Naive thymus-derived CD4-positive, alpha-beta T cell (primary cell): ENCODE data around the gene PADI3. TPM values are rescaled to one million over a fixed set of nuclear protein-coding genes. Genes with fewer than 3 reads are reported as not detected.

ENCODE experiments used
- ATAC-seq: fragments of 150-1000 bp; cut with Tn5 transposase; 2 replicates; pipeline ENCODE4 v1.10.0; 2021; ENCODE audit warnings: mild to moderate bottlenecking, moderate library complexity
- CTCF ChIA-PET: fragments of 350-600 bp; sonication (Branson Sonifier 250); formaldehyde crosslinking; loops from one replicate; lab custom pipeline; 2021; ENCODE audit warnings: antibody characterized with exemption; lab: Charles Lee
- POLR2A ChIA-PET: fragments of 350-600 bp; sonication (Branson Sonifier 250); formaldehyde crosslinking; loops from one replicate; lab custom pipeline; 2021; ENCODE audit warnings: antibody characterized with exemption, inconsistent platforms; lab: Charles Lee
- DNase-seq, 9 donors: peaks; one replicate each; pipeline versions ENCODE4 v3.0.0 to v3.0.0-alpha.2; 2020 to 2022; ENCODE audit warnings: mixed read lengths in 1 of 9
- H3K27ac ChIP-seq: one replicate; pipeline ENCODE4 v1.7.0; 2013; ENCODE audit warnings: mild to moderate bottlenecking, low read depth, low read length, moderate library complexity
- H3K27me3 ChIP-seq, 2 donors: one replicate each; pipeline ENCODE4 v1.7.0; 2013; ENCODE audit warnings: low read length in 2 of 2, mild to moderate bottlenecking in 2 of 2, moderate library complexity in 2 of 2; ENCODE audit not compliant: control insufficient read depth in 2 of 2, insufficient read depth in 2 of 2
- H3K36me3 ChIP-seq, 3 experiments: 1 replicate in 2 of 3; 2 replicates in 1 of 3; pipeline ENCODE4 v1.7.0; 2013; ENCODE audit warnings: low read length in 3 of 3, mild to moderate bottlenecking in 3 of 3, moderate library complexity in 1 of 3; ENCODE audit not compliant: insufficient read depth in 3 of 3, control insufficient read depth in 2 of 3
- H3K4me1 ChIP-seq, 2 donors: one replicate each; pipeline ENCODE4 v1.7.0; 2013; ENCODE audit warnings: low read length in 2 of 2, mild to moderate bottlenecking in 2 of 2, moderate library complexity in 1 of 2; ENCODE audit not compliant: control insufficient read depth in 2 of 2, insufficient read depth in 2 of 2
- H3K4me3 ChIP-seq: 2 replicates; pipeline ENCODE4 v1.7.0; 2013; ENCODE audit warnings: mild to moderate bottlenecking, low read length
- H3K9me3 ChIP-seq, 3 experiments: 1 replicate in 2 of 3; 2 replicates in 1 of 3; pipeline ENCODE4 v1.7.0; 2013; ENCODE audit warnings: low read length in 3 of 3; ENCODE audit not compliant: control insufficient read depth in 2 of 3
- H3K27ac Mint-ChIP-seq, 9 donors: one replicate each; pipeline ENCODE4 v1.8.0; 2020 to 2022; ENCODE audit warnings: mixed read lengths in 9 of 9, mild to moderate bottlenecking in 8 of 9, moderate library complexity in 5 of 9, inconsistent platforms in 2 of 9
- H3K27me3 Mint-ChIP-seq, 5 donors: one replicate each; pipeline ENCODE4 v1.8.0; 2021 to 2022; ENCODE audit warnings: mixed read lengths in 5 of 5, mild to moderate bottlenecking in 1 of 5
- H3K36me3 Mint-ChIP-seq, 5 donors: one replicate each; pipeline ENCODE4 v1.8.0; 2020 to 2022; ENCODE audit warnings: mixed read lengths in 5 of 5, mild to moderate bottlenecking in 3 of 5, inconsistent platforms in 1 of 5
- H3K4me1 Mint-ChIP-seq, 7 donors: one replicate each; pipeline ENCODE4 v1.8.0; 2020 to 2022; ENCODE audit warnings: mixed read lengths in 7 of 7, mild to moderate bottlenecking in 3 of 7, inconsistent platforms in 1 of 7
- H3K4me3 Mint-ChIP-seq, 10 donors: one replicate each; pipeline ENCODE4 v1.8.0; 2020 to 2022; ENCODE audit warnings: mild to moderate bottlenecking in 10 of 10, mixed read lengths in 10 of 10, moderate library complexity in 6 of 10, inconsistent platforms in 2 of 10
- H3K9me3 Mint-ChIP-seq, 11 donors: one replicate each; pipeline ENCODE4 v1.8.0; 2020 to 2022; ENCODE audit warnings: mixed read lengths in 11 of 11, mild to moderate bottlenecking in 4 of 11, inconsistent platforms in 1 of 11, moderate library complexity in 1 of 11
- intact Hi-C, 2 donors: fragments of 100-400 bp; cut with micrococcal nuclease; formaldehyde crosslinking; loops; one replicate each; pipeline ENCODE4 v1.15.1; 2023
- polyA plus RNA-seq, 2 donors: library from polyadenylated mRNA; unstranded; fragments of 300-500 nt; fragmentation: Illumina TruSeq; gene quantifications; one replicate each; pipeline ENCODE4 v1.2.3, GENCODE V29; 2021
- total RNA-seq, 6 experiments: library from RNA in 5 of 6; stranded (reverse) in 5 of 6; gene quantifications; 1 replicate in 5 of 6; 2 replicates in 1 of 6; pipeline ENCODE4 v1.2.3 and lab custom pipeline; 2021 to 2026

The PADI3 gene
- total and polyA plus RNA-seq, 7 experiments from 2014 or later, result not detected

GRCh38 chr1:17243274-17243673 is 5.6 kb upstream of the PADI3 start:
- intact Hi-C loops, result no loop called here
- no peak overlapping the region for H3K27ac Mint-ChIP-seq
- Histone ChIP-seq H3K4me1 (no peaks in the 10 kb centered on the region), H3K27ac (no peak overlapping the region), H3K36me3 (no peaks in the 10 kb centered on the region), H3K9me3 (no peaks in the 10 kb centered on the region), H3K27me3 (no peaks in the 10 kb centered on the region), H3K4me3 (no peak overlapping the region)
- no peak for DNase-seq
- H3K27me3 Mint-ChIP-seq, result peaks cover 0 to 3% (median 0%) of the 10 kb centered on the region in 5 donors
- no peaks in the 10 kb centered on the region for H3K9me3 Mint-ChIP-seq
- peaks cover 0 to 1% (median 0%) of the 10 kb centered on the region in 7 donors for H3K4me1 Mint-ChIP-seq
- no peaks in the 10 kb centered on the region for H3K36me3 Mint-ChIP-seq
- no peak overlapping the region for H3K4me3 Mint-ChIP-seq
- ChIA-PET CTCF (no interaction called here), POLR2A (no interaction called here)
- ATAC-seq, result no peak

- CTCF ChIA-PET, result interaction anchor here (1.0 to 1.1 kb wide), 2 partner anchors 8 to 9 kb away, joined by 3 to 4 read pairs; no protein-coding TSS in a partner anchor
- H3K27me3 Mint-ChIP-seq, result peaks cover 0 to 3% (median 0%) of the 10 kb centered on the region in 5 donors
Observed at GRCh38 chr1:17244821-17245740, 3.8 kb upstream of the PADI3 start.

GRCh38 chr1:17245816-17246325 is 3.0 kb upstream of the PADI3 start:
- DNase-seq, result no peak
- Histone ChIP-seq H3K36me3 (no peaks in the 10 kb centered on the region), H3K27me3 (peaks cover 0 to 3% of the 10 kb centered on the region in 2 donors), H3K27ac (no peak overlapping the region), H3K9me3 (no peaks in the 10 kb centered on the region), H3K4me1 (no peaks in the 10 kb centered on the region), H3K4me3 (no peak overlapping the region)
- ATAC-seq, result no peak
- intact Hi-C loops, result no loop called here
- H3K27me3 Mint-ChIP-seq, result peaks cover 0 to 9% (median 2%) of the 10 kb centered on the region in 5 donors
- ChIA-PET CTCF (no interaction called here), POLR2A (no interaction called here)
- H3K27ac Mint-ChIP-seq, result no peak overlapping the region
- H3K4me3 Mint-ChIP-seq, result no peak overlapping the region
- H3K36me3 Mint-ChIP-seq, result no peaks in the 10 kb centered on the region
- H3K9me3 Mint-ChIP-seq, result no peaks in the 10 kb centered on the region
- H3K4me1 Mint-ChIP-seq, result peaks cover 0 to 4% (median 0%) of the 10 kb centered on the region in 7 donors

More at GRCh38 chr1:17244821-17245740, 3.8 kb upstream of the PADI3 start:
- Histone ChIP-seq H3K4me3 (no peak overlapping the region), H3K9me3 (no peaks in the 10 kb centered on the region), H3K36me3 (no peaks in the 10 kb centered on the region), H3K27me3 (peaks cover 0 to 3% of the 10 kb centered on the region in 2 donors), H3K4me1 (no peaks in the 10 kb centered on the region), H3K27ac (no peak overlapping the region)
- ATAC-seq (no peak), DNase-seq (no peak)
- H3K4me1 Mint-ChIP-seq, result no peaks in the 10 kb centered on the region
- intact Hi-C loops, result no loop called here
- H3K4me3 Mint-ChIP-seq, result no peak overlapping the region
- H3K9me3 Mint-ChIP-seq, result no peaks in the 10 kb centered on the region
- no peaks in the 10 kb centered on the region for H3K36me3 Mint-ChIP-seq
- H3K27ac Mint-ChIP-seq, result no peak overlapping the region
- POLR2A ChIA-PET, result no interaction called here

GRCh38 chr1:17246971-17247370 is 1.9 kb upstream of the PADI3 start:
- H3K4me3 ChIP-seq, result no peak overlapping the region
- Mint-ChIP-seq H3K27me3 (peaks cover 0 to 12% (median 4%) of the 10 kb centered on the region in 5 donors), H3K4me3 (no peak overlapping the region), H3K9me3 (no peaks in the 10 kb centered on the region), H3K4me1 (peaks cover 0 to 4% (median 0%) of the 10 kb centered on the region in 7 donors), H3K36me3 (no peaks in the 10 kb centered on the region), H3K27ac (no peak overlapping the region)
- ChIA-PET CTCF (no interaction called here), POLR2A (no interaction called here)
- no peaks in the 10 kb centered on the region for H3K9me3 ChIP-seq
- intact Hi-C loops, result no loop called here
- H3K4me1 ChIP-seq, result no peaks in the 10 kb centered on the region
- DNase-seq (no peak), ATAC-seq (no peak)
- no peaks in the 10 kb centered on the region for H3K36me3 ChIP-seq
- no peak overlapping the region for H3K27ac ChIP-seq
- H3K27me3 ChIP-seq, result peaks cover 0 to 3% of the 10 kb centered on the region in 2 donors

GRCh38 chr1:17250601-17251000 is 1.7 kb downstream of the PADI3 start:
- Histone ChIP-seq H3K4me3 (no peak overlapping the region), H3K4me1 (no peaks in the 10 kb centered on the region), H3K27me3 (peaks cover 0 to 3% of the 10 kb centered on the region in 2 donors), H3K9me3 (no peaks in the 10 kb centered on the region), H3K36me3 (no peaks in the 10 kb centered on the region), H3K27ac (no peak overlapping the region)
- H3K9me3 Mint-ChIP-seq, result no peaks in the 10 kb centered on the region
- DNase-seq (no peak), ATAC-seq (peak; percentile 52)
- CTCF ChIA-PET, result interaction anchor here (0.6 kb wide), 1 partner anchor 1766 kb away, joined by 3 read pairs; no protein-coding TSS in a partner anchor
- H3K36me3 Mint-ChIP-seq, result no peaks in the 10 kb centered on the region
- intact Hi-C loops, result no loop called here
- H3K27me3 Mint-ChIP-seq, result peaks cover 0 to 12% (median 4%) of the 10 kb centered on the region in 5 donors
- POLR2A ChIA-PET, result no interaction called here
- peaks cover 0 to 4% (median 0%) of the 10 kb centered on the region in 7 donors for H3K4me1 Mint-ChIP-seq
- no peak overlapping the region for H3K4me3 Mint-ChIP-seq
- H3K27ac Mint-ChIP-seq, result no peak overlapping the region

GRCh38 chr1:17251246-17251645 is 2.3 kb downstream of the PADI3 start:
- H3K27ac Mint-ChIP-seq, result no peak overlapping the region
- Histone ChIP-seq H3K27ac (no peak overlapping the region), H3K4me3 (no peak overlapping the region), H3K4me1 (no peaks in the 10 kb centered on the region), H3K36me3 (no peaks in the 10 kb centered on the region), H3K27me3 (peaks cover 0 to 3% of the 10 kb centered on the region in 2 donors), H3K9me3 (no peaks in the 10 kb centered on the region)
- no peak for DNase-seq
- H3K36me3 Mint-ChIP-seq, result no peaks in the 10 kb centered on the region
- H3K4me3 Mint-ChIP-seq, result no peak overlapping the region
- CTCF ChIA-PET, result interaction anchor here (0.6 kb wide), 1 partner anchor 1766 kb away, joined by 3 read pairs; no protein-coding TSS in a partner anchor
- intact Hi-C loops, result no loop called here
- H3K4me1 Mint-ChIP-seq, result peaks cover 0 to 4% (median 0%) of the 10 kb centered on the region in 7 donors
- H3K27me3 Mint-ChIP-seq, result peaks cover 0 to 12% (median 4%) of the 10 kb centered on the region in 5 donors
- POLR2A ChIA-PET, result no interaction called here
- no peak for ATAC-seq
- H3K9me3 Mint-ChIP-seq, result no peaks in the 10 kb centered on the region
